Measurements from ENCODE around the gene FAM110D. TPM values are rescaled to one million over a fixed set of nuclear protein-coding genes. Genes with fewer than 3 reads are reported as not detected.
A peak's percentile ranks its signal among the peaks of the same experiment; 100 is the strongest.

Gene FAM110D
- total RNA-seq, 1 donor: not detected

- no peak for DNase-seq (ENCODE audit: low read depth)
- H3K4me3 ChIP-seq (ENCODE audit: low read depth, low read length): no peak overlapping the region
- TF ChIP-seq, protein P1, sequence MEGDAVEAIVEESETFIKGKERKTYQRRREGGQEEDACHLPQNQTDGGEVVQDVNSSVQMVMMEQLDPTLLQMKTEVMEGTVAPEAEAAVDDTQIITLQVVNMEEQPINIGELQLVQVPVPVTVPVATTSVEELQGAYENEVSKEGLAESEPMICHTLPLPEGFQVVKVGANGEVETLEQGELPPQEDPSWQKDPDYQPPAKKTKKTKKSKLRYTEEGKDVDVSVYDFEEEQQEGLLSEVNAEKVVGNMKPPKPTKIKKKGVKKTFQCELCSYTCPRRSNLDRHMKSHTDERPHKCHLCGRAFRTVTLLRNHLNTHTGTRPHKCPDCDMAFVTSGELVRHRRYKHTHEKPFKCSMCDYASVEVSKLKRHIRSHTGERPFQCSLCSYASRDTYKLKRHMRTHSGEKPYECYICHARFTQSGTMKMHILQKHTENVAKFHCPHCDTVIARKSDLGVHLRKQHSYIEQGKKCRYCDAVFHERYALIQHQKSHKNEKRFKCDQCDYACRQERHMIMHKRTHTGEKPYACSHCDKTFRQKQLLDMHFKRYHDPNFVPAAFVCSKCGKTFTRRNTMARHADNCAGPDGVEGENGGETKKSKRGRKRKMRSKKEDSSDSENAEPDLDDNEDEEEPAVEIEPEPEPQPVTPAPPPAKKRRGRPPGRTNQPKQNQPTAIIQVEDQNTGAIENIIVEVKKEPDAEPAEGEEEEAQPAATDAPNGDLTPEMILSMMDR (IDR thresholded peaks at IDR 0.05; ENCODE audit: insufficient read depth, low read length): no peak
These were observed 30.5 kb downstream of the FAM110D start for GRCh38 chr1:26189331-26189730.

DNA sequence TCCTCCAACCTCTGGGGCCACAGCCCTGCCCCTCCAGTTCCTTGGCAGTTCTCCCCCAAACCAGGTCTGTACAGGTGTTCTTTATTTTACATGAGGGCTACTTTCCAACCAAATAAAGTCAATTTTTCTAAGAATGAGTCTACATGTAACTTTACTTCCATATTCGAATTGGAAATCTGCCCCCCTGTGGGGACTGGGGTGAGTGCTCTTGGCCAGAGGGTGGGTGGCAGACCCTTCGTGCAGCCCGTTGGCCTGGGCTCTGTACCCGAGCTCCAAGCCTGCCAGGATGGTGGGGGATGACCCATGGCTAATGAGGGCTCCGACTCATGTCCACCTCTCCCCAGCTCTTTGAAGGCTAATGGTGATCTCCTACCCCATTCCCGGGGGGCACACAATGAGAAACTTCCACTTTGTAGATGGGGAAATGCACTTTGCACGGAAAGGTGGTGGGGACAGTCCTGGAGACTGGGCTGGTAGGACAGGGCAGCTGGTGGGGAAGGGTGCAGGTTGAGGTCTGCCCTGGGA, 30.9 kb downstream of the FAM110D start:
- TF ChIP-seq, protein P1 (IDR thresholded peaks at IDR 0.05; ENCODE audit: insufficient read depth, low read length): no peak
- no peak overlapping the region for H3K4me3 ChIP-seq (ENCODE audit: low read depth, low read length)
- DNase-seq (ENCODE audit: low read depth): no peak

DNA sequence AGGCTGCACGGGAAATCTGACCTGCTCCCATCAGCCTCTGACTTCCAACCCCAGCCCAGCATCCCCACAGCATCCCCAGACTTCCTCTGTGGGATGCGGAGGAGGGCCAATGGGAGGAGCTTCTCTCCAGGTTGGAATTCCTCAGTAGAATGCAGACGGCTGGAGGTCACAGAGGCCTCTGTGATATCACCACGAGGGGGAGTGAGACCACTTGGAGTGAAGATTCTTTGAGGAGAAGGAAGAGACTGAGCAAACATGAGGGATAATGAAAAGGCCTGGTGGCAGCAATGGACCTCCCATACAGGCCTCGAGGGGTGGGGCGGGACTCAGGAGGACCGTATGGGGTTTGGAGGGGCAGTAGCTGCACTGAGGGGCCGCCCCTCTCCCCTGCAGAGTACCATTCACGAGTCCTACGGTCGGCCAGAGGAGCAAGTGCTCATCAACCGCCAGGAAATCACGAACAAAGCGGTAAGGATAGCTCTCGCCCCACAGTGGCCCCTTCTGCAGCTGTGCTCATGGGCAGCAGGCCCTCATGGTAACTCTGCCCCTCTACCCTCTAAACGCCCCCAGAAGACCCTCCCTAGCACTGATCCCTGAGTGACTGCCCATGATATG, 31.6 kb downstream of the FAM110D start, which contains the start of gene CATSPER4:
TSS of gene CATSPER4 (plus strand) at position 230 of the 615 bp plus-strand sequence. CDS start at position 256, 26 bp downstream.
- no peak within 1 kb of the TSS for H3K4me3 ChIP-seq (ENCODE audit: low read depth, low read length)
- no peak for DNase-seq (ENCODE audit: low read depth)
- TF ChIP-seq, protein P1 (IDR thresholded peaks at IDR 0.05; ENCODE audit: insufficient read depth, low read length): peak; percentile 25

DNA sequence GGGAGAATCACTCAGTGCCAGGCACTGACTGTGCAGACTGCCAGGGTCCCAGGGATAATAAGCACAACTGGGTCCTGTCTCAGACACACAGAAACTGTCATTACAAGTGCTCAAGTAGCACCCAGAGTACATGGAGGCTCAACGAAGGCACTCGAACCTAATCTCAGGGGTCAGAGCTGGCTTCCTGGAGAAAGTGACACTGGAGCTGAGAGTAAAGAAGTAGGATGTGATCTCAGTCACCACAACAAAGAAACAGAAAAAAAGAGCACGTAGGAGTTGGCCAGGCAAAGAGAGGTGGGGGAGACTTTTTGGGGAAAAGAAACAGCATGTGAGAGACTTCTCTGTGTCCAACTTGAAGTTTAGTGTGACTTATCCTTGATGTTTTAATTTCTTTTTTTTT, 32.9 kb downstream of the FAM110D start:
- DNase-seq (ENCODE audit: low read depth): no peak
- TF ChIP-seq, protein P1 (IDR thresholded peaks at IDR 0.05; ENCODE audit: insufficient read depth, low read length): no peak
- H3K4me3 ChIP-seq (ENCODE audit: low read depth, low read length): no peak overlapping the region

DNA sequence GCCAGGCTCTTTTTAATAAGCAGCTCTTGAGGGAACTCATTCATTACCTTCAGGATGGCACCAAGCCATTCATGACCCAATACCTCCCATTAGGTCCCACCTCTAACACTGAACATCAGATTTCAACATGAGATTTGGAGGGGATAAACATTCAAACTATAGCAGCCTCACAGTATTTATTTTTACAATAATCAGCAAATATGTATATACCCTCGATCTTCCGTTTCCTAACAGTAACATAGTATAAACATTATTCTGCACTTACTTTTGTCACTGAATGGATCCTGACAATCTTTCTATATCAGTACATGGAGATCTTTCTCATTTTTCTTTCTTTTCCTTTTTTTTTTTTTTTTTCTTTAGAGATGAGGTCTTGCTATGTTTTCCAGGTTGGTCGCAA, 36.9 kb downstream of the FAM110D start:
- TF ChIP-seq, protein P1 (IDR thresholded peaks at IDR 0.05; ENCODE audit: insufficient read depth, low read length): no peak
- H3K4me3 ChIP-seq (ENCODE audit: low read depth, low read length): no peak overlapping the region
- no peak for DNase-seq (ENCODE audit: low read depth)

DNA sequence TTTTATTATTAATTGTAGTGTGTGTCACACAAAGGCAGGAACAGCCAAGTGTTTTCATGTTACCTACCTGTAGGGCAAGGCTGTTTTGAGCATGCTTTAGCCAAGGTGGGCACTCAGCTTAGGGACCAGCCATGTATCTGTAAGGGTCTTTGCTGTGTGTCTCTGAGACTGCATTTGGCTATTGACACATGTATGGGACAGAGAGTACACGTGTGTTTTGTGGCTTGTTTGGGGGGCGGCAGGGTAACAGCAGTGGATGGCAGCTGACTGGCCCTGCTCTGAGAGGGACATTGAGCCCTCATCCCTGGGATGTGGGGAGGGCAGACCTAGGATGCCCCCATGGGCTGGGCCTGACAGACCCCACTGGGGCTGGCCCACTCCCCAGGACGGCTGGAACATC, 38.4 kb downstream of the FAM110D start:
- TF ChIP-seq, protein P1 (IDR thresholded peaks at IDR 0.05; ENCODE audit: insufficient read depth, low read length): no peak
- H3K4me3 ChIP-seq (ENCODE audit: low read depth, low read length): no peak overlapping the region
- DNase-seq (ENCODE audit: low read depth): no peak
